Kidney (tissue), 14 donors: ENCODE data around the gene RARA. TPM values are rescaled to one million over a fixed set of nuclear protein-coding genes. Genes with fewer than 3 reads are reported as not detected.

Experiments used
- DNase-seq, 5 donors: peaks; one replicate each; pipeline ENCODE4 v3.0.0-alpha.2; 2013 to 2020
- FAIRE-seq: peaks from 2 replicates; lab custom pipeline; 2012; peaks lifted over from hg19 to GRCh38; lab: Jason Lieb, UNC
- H3K27ac ChIP-seq, 2 donors: one replicate each; pipeline ENCODE4 v1.7.0; 2013; ENCODE audit warnings: low read depth in 2 of 2, low read length in 2 of 2, inconsistent platforms in 1 of 2
- H3K27me3 ChIP-seq: one replicate; pipeline ENCODE4 v1.7.1; 2013; ENCODE audit warnings: low read length, inconsistent platforms; ENCODE audit not compliant: control insufficient read depth, insufficient read depth
- H3K36me3 ChIP-seq, 3 donors: one replicate each; pipeline versions ENCODE4 v1.7.0 to v1.7.1; 2013; ENCODE audit warnings: low read length in 3 of 3, control low read depth in 1 of 3, inconsistent platforms in 1 of 3; ENCODE audit not compliant: insufficient read depth in 3 of 3, control insufficient read depth in 2 of 3
- H3K4me1 ChIP-seq, 3 donors: one replicate each; pipeline versions ENCODE4 v1.7.0 to v1.7.1; 2013; ENCODE audit warnings: low read length in 3 of 3, inconsistent platforms in 1 of 3, low read depth in 1 of 3; ENCODE audit not compliant: control insufficient read depth in 2 of 3, insufficient read depth in 2 of 3
- H3K4me3 ChIP-seq, 3 donors: one replicate each; pipeline versions ENCODE4 v1.7.0 to v1.8.1; 2013; ENCODE audit warnings: low read length in 3 of 3, control low read depth in 1 of 3, inconsistent platforms in 1 of 3
- H3K9ac ChIP-seq, 3 donors: one replicate each; pipeline versions ENCODE4 v1.7.0 to v1.7.1; 2013; ENCODE audit warnings: low read length in 3 of 3, control low read depth in 1 of 3, inconsistent platforms in 1 of 3
- H3K9me3 ChIP-seq, 3 donors: one replicate each; pipeline versions ENCODE4 v1.7.0 to v1.7.1; 2013; ENCODE audit warnings: low read length in 3 of 3, control low read depth in 1 of 3, inconsistent platforms in 1 of 3; ENCODE audit not compliant: control insufficient read depth in 2 of 3, insufficient read depth in 1 of 3
- intact Hi-C: fragments of 100-400 bp; cut with DNase I; formaldehyde crosslinking; loops from one replicate; pipeline ENCODE4 v1.11.1; 2022
- polyA plus RNA-seq: library from polyadenylated mRNA; stranded (reverse); fragments of 350-450 nt; fragmentation: Illumina TruSeq; extraction: RNeasy Lipid Tissue Mini Kit (QIAGEN cat#74804); gene quantifications from one replicate; pipeline ENCODE4 v1.2.3, GENCODE V29; 2014; ENCODE audit warnings: low read depth, low replicate concordance; ENCODE audit not compliant: insufficient read depth
- total RNA-seq: library from RNA; stranded (reverse); fragmentation: NEBNext Ultra II Directional; extraction: Animal tissue kit (Norgen Biotek cat#: 25700); gene quantifications from one replicate; pipeline ENCODE4 v1.2.1, GENCODE V29; 2021
- TF ChIP-seq, protein P1 (sequence below): IDR thresholded peaks from 3 replicates; pipeline ENCODE4 v1.5.1; 2012; ENCODE audit warnings: mild to moderate bottlenecking, moderate library complexity, borderline replicate concordance; ENCODE audit not compliant: insufficient read depth; ENCODE audit errors: extremely low read depth
- donor health status: control.
- donor health status: control.
- donor health status: control.
- donor health status: control.
- donor health status: control.
- donor health status: DM: yes; HTN: yes; CAD: no.
- donor health status: Normal renal cell carcinoma (clear cell type).

RARA gene
- total and polyA plus RNA-seq, 2 donors from 2014 or later: 22.5 to 45.7 TPM

DNA sequence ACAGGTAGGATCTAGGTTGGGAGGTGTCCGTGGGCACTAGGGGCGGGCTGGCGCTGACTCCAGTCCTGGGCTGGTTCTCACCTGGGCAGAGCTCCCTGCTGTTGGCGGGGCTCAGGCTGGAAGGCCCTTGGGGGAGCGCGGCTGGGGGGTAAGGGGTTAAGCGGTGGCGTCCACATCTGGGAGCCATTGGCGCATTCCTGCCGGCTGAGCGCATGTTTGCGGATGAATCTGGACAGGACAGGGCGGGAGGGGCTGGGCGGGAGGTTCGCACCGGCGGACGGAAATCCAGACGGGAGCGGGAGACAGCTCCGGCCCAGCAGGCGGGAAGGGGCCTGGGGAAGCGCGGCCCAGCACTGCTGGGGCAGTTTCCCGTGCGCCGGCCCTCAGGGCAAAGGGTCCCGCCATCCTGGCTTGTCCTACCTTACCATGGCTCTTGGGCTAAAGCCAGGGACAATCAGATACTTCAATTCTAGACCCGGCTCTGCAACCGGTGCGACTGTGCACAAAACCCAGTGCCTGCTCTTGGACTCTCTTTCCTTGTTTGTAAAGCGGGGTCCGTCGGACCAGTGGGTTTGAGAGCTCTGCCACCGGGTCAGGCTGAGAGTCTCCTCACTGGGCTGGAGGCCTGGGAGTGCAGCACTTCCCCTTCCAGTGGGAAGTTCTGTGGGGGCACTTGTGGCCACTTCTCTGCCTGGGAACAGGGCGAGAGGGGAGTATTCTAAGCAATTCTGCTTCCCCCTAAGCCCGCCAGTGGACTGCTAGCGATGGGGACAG lies 7.8 kb downstream of the RARA start:
- Histone ChIP-seq H3K9me3 (no peaks in the 10 kb centered on the region), H3K9ac (peak overlapping the region; percentile 3 to 49 (median 22)), H3K36me3 (no peaks in the 10 kb centered on the region), H3K27me3 (no peaks in the 10 kb centered on the region), H3K27ac (peak overlapping the region; percentile 71 to 82), H3K4me3 (peak overlapping the region; percentile 23 to 79 (median 27)), H3K4me1 (peaks cover 3 to 68% (median 48%) of the 10 kb centered on the region in 3 donors)
- DNase-seq (peak; percentile 86 to 93 (median 88)), FAIRE-seq (no peak)
- intact Hi-C loops: no loop called here
- TF ChIP-seq, protein P1, sequence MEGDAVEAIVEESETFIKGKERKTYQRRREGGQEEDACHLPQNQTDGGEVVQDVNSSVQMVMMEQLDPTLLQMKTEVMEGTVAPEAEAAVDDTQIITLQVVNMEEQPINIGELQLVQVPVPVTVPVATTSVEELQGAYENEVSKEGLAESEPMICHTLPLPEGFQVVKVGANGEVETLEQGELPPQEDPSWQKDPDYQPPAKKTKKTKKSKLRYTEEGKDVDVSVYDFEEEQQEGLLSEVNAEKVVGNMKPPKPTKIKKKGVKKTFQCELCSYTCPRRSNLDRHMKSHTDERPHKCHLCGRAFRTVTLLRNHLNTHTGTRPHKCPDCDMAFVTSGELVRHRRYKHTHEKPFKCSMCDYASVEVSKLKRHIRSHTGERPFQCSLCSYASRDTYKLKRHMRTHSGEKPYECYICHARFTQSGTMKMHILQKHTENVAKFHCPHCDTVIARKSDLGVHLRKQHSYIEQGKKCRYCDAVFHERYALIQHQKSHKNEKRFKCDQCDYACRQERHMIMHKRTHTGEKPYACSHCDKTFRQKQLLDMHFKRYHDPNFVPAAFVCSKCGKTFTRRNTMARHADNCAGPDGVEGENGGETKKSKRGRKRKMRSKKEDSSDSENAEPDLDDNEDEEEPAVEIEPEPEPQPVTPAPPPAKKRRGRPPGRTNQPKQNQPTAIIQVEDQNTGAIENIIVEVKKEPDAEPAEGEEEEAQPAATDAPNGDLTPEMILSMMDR: no peak

DNA sequence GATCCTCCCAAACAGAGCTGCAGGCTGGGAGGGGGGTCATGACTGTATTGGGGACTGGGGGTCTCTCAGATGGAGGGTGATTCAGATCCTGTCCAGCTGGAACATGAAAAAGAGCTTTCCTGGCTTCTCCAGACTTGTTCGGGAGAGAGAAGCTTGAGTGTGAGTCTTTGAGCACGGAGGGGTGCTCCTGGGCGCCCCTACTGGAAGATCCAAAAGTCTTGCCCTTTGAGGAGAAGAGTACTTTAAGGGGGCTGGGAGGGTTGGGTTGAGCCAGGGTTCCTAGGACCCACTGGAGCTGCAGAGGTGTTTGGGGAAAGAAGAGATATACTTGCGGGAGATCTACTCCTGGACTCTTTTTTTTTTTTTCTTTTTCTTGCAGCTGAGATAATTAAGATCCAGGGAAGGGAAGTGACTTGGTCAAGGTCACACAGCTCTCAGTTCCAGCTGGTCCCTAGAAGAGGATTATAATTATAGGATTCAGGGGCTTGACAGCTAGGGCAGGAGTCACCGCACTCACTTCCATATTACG lies 8.4 kb downstream of the RARA start:
- Histone ChIP-seq H3K4me3 (peak overlapping the region in 2 of 3 donors; percentile 61 to 79), H3K27me3 (no peaks in the 10 kb centered on the region), H3K9me3 (no peaks in the 10 kb centered on the region), H3K4me1 (peaks cover 3 to 68% (median 47%) of the 10 kb centered on the region in 3 donors), H3K36me3 (no peaks in the 10 kb centered on the region), H3K27ac (peak overlapping the region; percentile 82), H3K9ac (peak overlapping the region; percentile 28 to 53 (median 38))
- intact Hi-C loops: no loop called here
- TF ChIP-seq, protein P1: peak; percentile 4
- DNase-seq (peak in 4 of 5 donors; percentile 62 to 81 (median 75)), FAIRE-seq (no peak)

DNA sequence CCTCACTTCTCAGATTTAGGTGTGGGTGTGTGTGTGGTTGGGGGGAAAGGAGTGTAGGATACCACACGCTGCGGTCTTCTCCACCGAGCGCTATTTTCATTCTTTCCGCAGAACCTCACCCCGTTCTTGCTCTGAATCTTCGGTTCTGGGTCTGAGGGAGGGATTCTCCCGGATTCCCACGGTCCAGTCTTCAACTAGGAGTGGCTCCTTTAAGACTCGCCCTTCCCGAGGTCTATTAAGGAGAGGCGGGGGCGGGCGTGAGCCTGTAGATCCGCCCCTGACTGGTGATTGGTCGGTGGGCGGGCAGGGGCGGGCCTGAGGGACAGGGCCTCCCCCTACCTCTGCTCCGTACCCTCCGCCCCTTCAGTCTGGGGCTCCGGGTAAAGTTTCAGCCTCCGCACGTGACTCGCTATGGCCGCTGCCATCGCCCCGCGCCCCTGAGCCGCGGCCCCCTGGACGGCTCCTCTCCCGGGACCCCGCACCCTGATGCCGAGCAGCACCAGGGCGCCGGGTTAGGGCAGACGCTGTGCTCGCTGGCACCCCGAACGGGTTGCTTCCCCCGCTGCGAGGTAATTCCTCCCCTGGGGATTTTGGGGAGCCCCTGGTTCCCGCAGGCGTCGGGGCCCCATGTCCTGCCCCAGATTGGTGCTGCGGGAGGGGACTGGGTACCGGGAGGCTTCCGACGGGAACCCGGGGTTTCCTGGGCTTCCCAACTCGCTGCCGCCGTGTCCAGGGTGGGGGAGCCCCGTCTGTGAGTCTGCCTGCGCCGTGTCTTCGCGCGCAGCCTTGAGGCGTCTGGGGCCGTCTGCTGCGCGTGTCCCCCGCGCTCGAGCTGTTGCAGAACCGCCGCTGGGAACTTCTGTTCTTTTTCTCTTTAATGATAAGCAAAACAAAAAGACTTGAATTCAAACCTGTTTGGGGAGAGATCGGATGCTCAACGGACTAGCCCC lies 9.2 kb downstream of the RARA start:
- peak overlapping the region; percentile 45 to 79 (median 74) for H3K4me3 ChIP-seq
- no peaks in the 10 kb centered on the region for H3K27me3 ChIP-seq
- H3K36me3 ChIP-seq: no peaks in the 10 kb centered on the region
- peak overlapping the region; percentile 91 to 93 for H3K27ac ChIP-seq
- TF ChIP-seq, protein P1: no peak
- intact Hi-C loops: no loop called here
- peak overlapping the region; percentile 28 to 81 (median 74) for H3K9ac ChIP-seq
- FAIRE-seq: no peak
- DNase-seq: peak; percentile 96 to 99 (median 98)
- H3K4me1 ChIP-seq: peaks cover 3 to 68% (median 47%) of the 10 kb centered on the region in 3 donors
- H3K9me3 ChIP-seq: no peaks in the 10 kb centered on the region
